Jurkat, Clone E6-1 (cell line): ENCODE measurements around the gene ASTL. TPM values are rescaled to one million over a fixed set of nuclear protein-coding genes. Genes with fewer than 3 reads are reported as not detected.

Experiments used
- DNase-seq: peaks from one replicate; pipeline ENCODE4 v3.0.0-alpha.2; 2011; ENCODE audit warnings: low read depth, low spot score
- H3K4me3 ChIP-seq: 2 replicates; pipeline ENCODE4 v1.5.1; 2011; ENCODE audit warnings: mild to moderate bottlenecking, low read length, control low read depth, moderate library complexity
- polyA plus RNA-seq: library from polyadenylated mRNA; unstranded; fragments of >200 nt; gene quantifications from one replicate; pipeline ENCODE4 v1.2.1, GENCODE V29; 2012; ENCODE audit warnings: missing spikeins; ENCODE audit not compliant: insufficient read length, insufficient read depth

Gene ASTL
- not detected for polyA plus RNA-seq

GRCh38 chr2:96138179-96139145, at the start of gene ASTL:
TSS of gene ASTL (minus strand) at chr2:96138502. CDS start at chr2:96138436, 66 bp downstream.
- H3K4me3 ChIP-seq: no peak within 1 kb of the TSS

GRCh38 chr2:96186562-96186961, 48.3 kb upstream of the ASTL start:
- no peak for DNase-seq
- no peak overlapping the region for H3K4me3 ChIP-seq

More at GRCh38 chr2:96138179-96139145, at the start of gene ASTL:
- DNase-seq: no peak

- DNase-seq: no peak
- no peak overlapping the region for H3K4me3 ChIP-seq
Observed at GRCh38 chr2:96185516-96185915, 47.2 kb upstream of the ASTL start.

GRCh38 chr2:96184989-96185388, 46.7 kb upstream of the ASTL start:
- no peak for DNase-seq
- no peak overlapping the region for H3K4me3 ChIP-seq

- H3K4me3 ChIP-seq: no peak overlapping the region
- no peak for DNase-seq
Observed at GRCh38 chr2:96184188-96184587, 45.9 kb upstream of the ASTL start.

GRCh38 chr2:96181529-96181928, 43.2 kb upstream of the ASTL start:
- H3K4me3 ChIP-seq: no peak overlapping the region
- no peak for DNase-seq

- no peak for DNase-seq
- no peak overlapping the region for H3K4me3 ChIP-seq
Observed at GRCh38 chr2:96180521-96180920, 42.2 kb upstream of the ASTL start.

DNA sequence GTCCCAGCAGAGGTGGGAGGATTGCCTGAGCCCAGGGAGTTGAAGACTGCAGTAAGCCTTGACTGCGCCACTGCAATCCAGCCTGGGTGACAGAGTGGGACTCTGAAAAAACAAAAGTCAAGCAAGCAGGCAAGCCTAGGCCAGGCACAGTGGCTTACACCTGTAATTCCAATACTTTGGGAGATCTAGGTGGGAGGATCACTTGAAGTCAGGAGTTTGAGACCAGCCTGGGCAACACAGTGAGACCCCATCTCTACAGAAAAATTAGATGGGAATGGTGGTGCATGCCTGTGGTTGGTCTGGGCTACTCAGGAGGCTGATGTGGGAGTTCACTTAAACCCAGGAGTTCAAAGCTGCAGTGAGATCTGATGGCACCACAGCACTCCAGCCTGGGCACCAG, 41.7 kb upstream of the ASTL start:
- H3K4me3 ChIP-seq: no peak overlapping the region
- DNase-seq: no peak

DNA sequence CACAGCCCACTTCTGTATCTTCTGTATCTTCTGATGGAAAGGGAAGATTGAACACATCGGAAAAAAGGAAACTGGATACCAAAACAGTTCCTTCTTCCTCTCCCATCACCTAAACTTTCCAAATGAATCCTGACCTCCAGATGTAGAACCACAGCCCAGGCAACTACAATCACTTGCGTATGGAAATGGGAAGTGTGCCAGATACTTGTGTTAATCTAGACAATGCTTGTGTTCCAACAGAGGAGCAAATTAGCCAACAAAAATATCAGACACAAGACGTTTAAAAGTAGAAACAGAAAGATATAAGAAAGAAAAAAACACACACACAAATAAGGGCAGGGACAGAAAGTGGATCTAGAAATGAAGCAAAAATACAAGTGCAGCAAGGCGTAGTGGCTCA, 38.4 kb upstream of the ASTL start:
- DNase-seq: no peak
- H3K4me3 ChIP-seq: no peak overlapping the region

- DNase-seq: no peak
- H3K4me3 ChIP-seq: no peak overlapping the region
Observed at GRCh38 chr2:96175951-96176350, 37.6 kb upstream of the ASTL start.

DNA sequence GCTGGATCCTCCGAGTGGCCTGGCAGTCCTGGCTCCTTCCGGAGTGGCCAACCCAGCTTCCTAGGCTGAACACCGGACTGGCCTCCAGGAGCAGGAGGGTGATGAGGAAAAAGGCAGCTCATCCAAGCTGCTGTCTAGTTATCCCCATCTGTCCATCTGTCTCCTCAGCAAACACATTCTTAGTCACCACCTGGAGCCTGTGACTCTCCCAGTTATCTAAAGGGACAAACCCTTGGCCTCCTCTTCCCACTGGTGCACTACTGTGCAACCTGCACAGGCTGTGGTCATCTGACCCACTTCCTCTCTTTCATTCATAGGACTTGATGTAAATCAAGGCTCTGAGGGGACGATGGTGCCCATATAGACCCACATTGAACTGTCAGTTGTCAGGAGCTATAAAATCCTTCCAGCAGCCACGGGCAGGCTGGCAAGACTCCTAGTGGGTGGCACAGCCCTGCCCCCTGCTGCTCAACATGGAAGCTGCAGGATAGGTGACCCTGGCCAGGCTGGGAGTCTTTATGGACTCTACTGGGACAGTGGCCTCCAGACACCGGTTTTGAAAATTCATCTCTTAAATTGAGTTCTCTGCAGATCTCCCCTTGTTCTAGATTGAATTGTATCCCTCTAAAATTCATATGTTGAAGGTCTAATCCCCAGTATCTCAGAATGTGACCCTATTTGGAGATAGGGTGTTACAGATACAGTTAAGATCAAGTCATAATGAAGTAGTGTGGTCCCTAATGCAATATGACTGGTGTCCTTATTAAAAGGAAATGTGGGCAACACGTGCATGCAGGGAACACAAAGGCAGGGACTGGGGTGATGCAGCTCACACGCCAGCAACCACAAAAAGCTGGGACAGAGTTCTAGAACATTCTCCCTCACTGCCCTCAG, 36.2 kb upstream of the ASTL start:
- no peak overlapping the region for H3K4me3 ChIP-seq
- peak; percentile 66 for DNase-seq

- DNase-seq: no peak
- H3K4me3 ChIP-seq: no peak overlapping the region
Observed at GRCh38 chr2:96171831-96172230, 33.5 kb upstream of the ASTL start.

DNA sequence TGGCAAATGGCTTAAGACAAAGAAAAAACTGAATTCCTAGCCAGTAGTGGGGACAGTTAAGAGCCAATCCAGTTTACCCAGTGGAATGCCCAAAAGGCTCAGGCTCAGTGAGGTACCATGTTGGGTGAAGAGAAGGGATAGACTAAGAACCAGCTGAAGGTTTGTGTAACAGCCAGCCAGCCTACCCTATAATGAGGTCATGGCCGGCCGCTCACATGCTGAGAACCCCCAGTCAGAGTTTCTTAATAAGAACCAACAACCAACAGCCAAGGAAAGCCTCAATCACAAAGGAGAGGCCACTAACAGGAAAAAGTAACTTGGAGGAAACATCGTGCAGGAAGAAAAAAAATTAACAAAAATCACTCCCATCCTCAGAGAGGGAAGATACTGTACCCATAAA, 32.3 kb upstream of the ASTL start:
- no peak for DNase-seq
- H3K4me3 ChIP-seq: no peak overlapping the region

- no peak overlapping the region for H3K4me3 ChIP-seq
- DNase-seq: no peak
Observed at GRCh38 chr2:96169868-96170507, 31.7 kb upstream of the ASTL start.

- DNase-seq: no peak
- no peak overlapping the region for H3K4me3 ChIP-seq
Observed at GRCh38 chr2:96167407-96168013, 29.2 kb upstream of the ASTL start.

DNA sequence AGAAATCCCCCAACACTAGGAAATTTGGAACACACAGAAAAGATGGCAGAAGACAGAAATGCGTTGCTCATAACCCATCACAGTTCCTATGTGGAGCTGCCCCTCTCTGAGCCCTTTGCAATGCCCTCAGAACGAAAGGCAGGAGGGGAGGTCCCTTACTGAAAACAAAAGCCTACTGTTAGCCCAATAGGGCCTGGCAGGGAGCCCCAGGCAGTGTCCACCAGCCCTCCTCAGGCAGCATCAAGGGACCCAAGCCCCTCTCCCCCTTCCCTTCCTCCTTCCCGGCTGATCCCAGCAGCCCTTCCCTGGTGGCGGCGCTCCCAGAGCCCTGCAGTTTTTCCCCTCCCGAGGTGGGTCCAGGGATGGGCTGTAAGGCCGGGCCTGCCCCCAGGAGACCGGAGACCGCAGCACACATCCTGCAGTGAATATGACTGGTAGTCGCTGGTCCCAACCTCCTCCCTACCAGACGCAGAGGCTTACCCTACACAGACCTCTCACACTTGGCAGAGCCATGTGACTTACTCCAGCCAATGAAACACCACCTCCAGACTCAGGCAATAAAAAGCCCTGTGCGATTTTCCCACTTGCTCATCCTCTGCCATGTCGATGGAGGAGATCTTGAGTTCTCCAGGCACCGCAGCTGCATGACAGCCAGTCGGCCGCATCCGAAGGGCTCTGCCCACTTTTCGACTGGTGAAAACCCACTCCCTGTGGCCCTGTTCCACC, 26.3 kb upstream of the ASTL start:
- H3K4me3 ChIP-seq: peak overlapping the region; percentile 52
- DNase-seq: peak; percentile 92

GRCh38 chr2:96163768-96164429, 25.6 kb upstream of the ASTL start:
- peak overlapping the region; percentile 52 for H3K4me3 ChIP-seq
- peak; percentile 90 for DNase-seq

GRCh38 chr2:96163415-96163767, 25.1 kb upstream of the ASTL start:
- no peak for DNase-seq
- H3K4me3 ChIP-seq: no peak overlapping the region; the same call in none of the 2 replicates
